Esophagus muscularis mucosa (tissue), 4 donors: Measurements from ENCODE around the gene NCOA7. TPM values are rescaled to one million over a fixed set of nuclear protein-coding genes. Genes with fewer than 3 reads are reported as not detected.
A peak's percentile ranks its signal among the peaks of the same experiment; 100 is the strongest.
"Not testable (repeated sequence)": the region's sequence is repeated elsewhere in the genome, so short reads cannot be mapped to it uniquely, and the experiment has no call there.

Source experiments
- DNase-seq: peaks from one replicate; pipeline ENCODE4 v3.0.0-alpha.2; 2017; ENCODE audit errors: extremely low spot score
- H3K27ac ChIP-seq, 4 donors: fragments of 200-600 bp; sonication (generic); replicated peaks in 1 of 4; 1 replicate in 3 of 4; 2 replicates in 1 of 4; pipeline ENCODE4 v1.5.1; 2016 to 2019; ENCODE audit warnings: mild to moderate bottlenecking in 1 of 4
- H3K27me3 ChIP-seq, 4 donors: fragments of 200-600 bp; sonication (generic); one replicate each; pipeline versions ENCODE4 v1.5.1 to v1.6.0; 2016 to 2019
- H3K36me3 ChIP-seq, 4 donors: fragments of 200-600 bp; sonication (generic); one replicate each; pipeline ENCODE4 v1.5.1; 2016 to 2019
- H3K4me1 ChIP-seq, 4 donors: fragments of 200-600 bp; sonication (generic); one replicate each; pipeline ENCODE4 v1.5.1; 2016 to 2019
- H3K4me3 ChIP-seq, 4 donors: fragments of 200-600 bp; sonication (generic); 1 replicate in 2 of 4; 2 replicates in 2 of 4; pipeline ENCODE4 v1.5.1; 2016 to 2019; ENCODE audit warnings: mild to moderate bottlenecking in 4 of 4, moderate library complexity in 1 of 4
- H3K9me3 ChIP-seq, 4 donors: fragments of 200-600 bp; sonication (generic); 1 replicate in 3 of 4; 2 replicates in 1 of 4; pipeline ENCODE4 v1.5.1; 2016 to 2019
- CTCF ChIP-seq, 3 experiments: fragments of 200-600 bp in 2 of 3; fragments of 450-650 bp in 1 of 3; sonication (generic) in 2 of 3; IDR thresholded peaks; one replicate each; pipeline ENCODE4 v1.5.1; 2017 to 2019; ENCODE audit warnings: antibody characterized with exemption in 3 of 3, mild to moderate bottlenecking in 2 of 3, moderate library complexity in 1 of 3
- EP300 ChIP-seq: sonication (generic); formaldehyde crosslinking; IDR thresholded peaks from one replicate; pipeline ENCODE4 v1.6.1; 2017; ENCODE audit warnings: antibody characterized with exemption
- POLR2A ChIP-seq: fragments of 450-650 bp; IDR thresholded peaks from one replicate; pipeline ENCODE4 v1.6.1; 2017; ENCODE audit warnings: antibody characterized with exemption, moderate library complexity, mild to moderate bottlenecking, low read depth
- POLR2AphosphoS5 ChIP-seq, 2 donors: sonication (generic); formaldehyde crosslinking; IDR thresholded peaks; one replicate each; pipeline ENCODE4 v1.6.1; 2017; ENCODE audit warnings: antibody characterized with exemption in 2 of 2
- WGBS: methylation state at CpG from one replicate; pipeline ENCODE4 v1.1.5; 2018; 5-methylcytosine and 5-hydroxymethylcytosine counted together
- intact Hi-C: fragments of 100-400 bp; cut with DNase I; formaldehyde crosslinking; loops from one replicate; pipeline ENCODE4 v1.15.1; 2023
- small RNA-seq, 3 donors: library from RNA; depleted of rRNA; stranded (forward); fragments of <200 nt; gene quantifications; one replicate each; pipeline ENCODE3, GENCODE V24; 2016
- total RNA-seq, 4 donors: library from RNA; depleted of rRNA; stranded (reverse); fragments of >200 nt; gene quantifications; one replicate each; pipeline versions ENCODE4 v1.1.0 to v1.2.1, GENCODE V29; 2016

NCOA7 gene
- total RNA-seq, 4 donors from 2014 or later, result 15.4 to 29.0 (median 19.9) TPM

GRCh38 chr6:125970760-125971159 is 180.0 kb downstream of the NCOA7 start:
- peaks cover 0 to 5% (median 0%) of the 10 kb centered on the region in 4 donors for H3K4me1 ChIP-seq
- H3K4me3 ChIP-seq, result no peak overlapping the region
- no peak for DNase-seq
- H3K27ac ChIP-seq, result no peak overlapping the region
- H3K36me3 ChIP-seq, result peaks cover 0 to 38% (median 21%) of the 10 kb centered on the region in 4 donors
- 8% methylated on average over 2 of the region's 2 CpGs for WGBS
- no peaks in the 10 kb centered on the region for H3K27me3 ChIP-seq
- no peaks in the 10 kb centered on the region for H3K9me3 ChIP-seq
- TF ChIP-seq POLR2AphosphoS5 (IDR thresholded peaks at IDR 0.05), result no peak
- no peak for TF ChIP-seq CTCF (IDR thresholded peaks at IDR 0.05)
- TF ChIP-seq EP300, result no peak
- no peak for TF ChIP-seq POLR2A
- intact Hi-C loops, result loop anchor here (5.0 kb wide), 1 partner anchor 658 kb away; no protein-coding TSS in a partner anchor

- H3K27ac ChIP-seq, H3K4me3 ChIP-seq, H3K9me3 ChIP-seq, H3K27me3 ChIP-seq, DNase-seq, H3K4me1 ChIP-seq: not testable (repeated sequence)
- intact Hi-C loops, result loop anchor here (5.0 kb wide), 1 partner anchor 660 kb away; no protein-coding TSS in a partner anchor
- H3K36me3 ChIP-seq, result peaks cover 0 to 46% (median 23%) of the 10 kb centered on the region in 4 donors
- WGBS, result 100% methylated on average over 1 of the region's 1 CpG
These were observed 181.7 kb downstream of the NCOA7 start for GRCh38 chr6:125972478-125972877.

- Histone ChIP-seq H3K27me3 (no peaks in the 10 kb centered on the region), H3K9me3 (no peaks in the 10 kb centered on the region), H3K4me3 (no peak overlapping the region), H3K4me1 (peaks cover 0 to 5% (median 0%) of the 10 kb centered on the region in 4 donors), H3K36me3 (peaks cover 0 to 34% (median 15%) of the 10 kb centered on the region in 4 donors), H3K27ac (no peak overlapping the region)
- 30% methylated on average over 5 of the region's 5 CpGs for WGBS
- intact Hi-C loops, result loop anchor here (5.0 kb wide), 1 partner anchor 662 kb away; no protein-coding TSS in a partner anchor
- TF ChIP-seq EP300 (no peak), CTCF (IDR thresholded peaks at IDR 0.05) (peak; percentile 52 to 55 (median 52)), POLR2AphosphoS5 (IDR thresholded peaks at IDR 0.05) (no peak)
- no peak for DNase-seq
These were observed 183.6 kb downstream of the NCOA7 start for GRCh38 chr6:125974214-125974866.

- TF ChIP-seq CTCF (IDR thresholded peaks at IDR 0.05), result no peak
- TF ChIP-seq POLR2AphosphoS5 (IDR thresholded peaks at IDR 0.05), result no peak
- WGBS, result 94% methylated on average over 3 of the region's 3 CpGs
- no peak for DNase-seq
- Histone ChIP-seq H3K36me3 (peaks cover 0 to 36% (median 13%) of the 10 kb centered on the region in 4 donors), H3K27ac (no peak overlapping the region), H3K4me1 (peaks cover 0 to under 1% (median 0%) of the 10 kb centered on the region in 4 donors), H3K9me3 (no peaks in the 10 kb centered on the region), H3K27me3 (no peaks in the 10 kb centered on the region), H3K4me3 (no peak overlapping the region)
- intact Hi-C loops, result no loop called here
These were observed 188.3 kb downstream of the NCOA7 start for GRCh38 chr6:125979101-125979500.

Small RNAs within 50 kb of the gene (small RNA-seq; reads per million reads assigned to genes)
- gene RNA5SP216, result 0 reads per million in 3 donors

Other genes with a start within 250 kb of the NCOA7 start
- 1 to 10 TPM; 1.7 to 3.1 (median 2.3) TPM for gene HEY2, start 41.3 kb upstream of the NCOA7 start, total RNA-seq
- 10 to 100 TPM; 33.8 to 49.3 (median 35.8) TPM for gene HINT3, start 165.8 kb downstream of the NCOA7 start, total RNA-seq
- 10 to 100 TPM; 16.1 to 24.9 (median 18.8) TPM for gene TRMT11, start 195.6 kb downstream of the NCOA7 start, total RNA-seq